Nephron (organoid): ENCODE results near the gene BPIFA1.

Source experiments
- H3K27ac Mint-ChIP-seq, 3 experiments: 2 replicates each; pipeline ENCODE4 v1.8.0; 2020; ENCODE audit warnings: mixed read lengths in 3 of 3, mild to moderate bottlenecking in 2 of 3, moderate library complexity in 1 of 3
- H3K27me3 Mint-ChIP-seq: 2 replicates; pipeline ENCODE4 v1.8.0; 2021; ENCODE audit warnings: low read depth, mild to moderate bottlenecking, moderate library complexity, mixed read lengths
- H3K36me3 Mint-ChIP-seq: 2 replicates; pipeline ENCODE4 v1.8.0; 2020; ENCODE audit warnings: low read depth, mixed read lengths
- H3K4me1 Mint-ChIP-seq: 2 replicates; pipeline ENCODE4 v1.8.0; 2020; ENCODE audit warnings: mixed read lengths
- H3K4me3 Mint-ChIP-seq, 3 experiments: 2 replicates each; pipeline ENCODE4 v1.8.0; 2020; ENCODE audit warnings: mild to moderate bottlenecking in 3 of 3, mixed read lengths in 3 of 3, moderate library complexity in 2 of 3
- H3K9me3 Mint-ChIP-seq: 2 replicates; pipeline ENCODE4 v1.8.0; 2020; ENCODE audit warnings: mixed read lengths
- CTCF ChIP-seq, 3 experiments: fragments of 200-600 bp; sonication (generic); IDR thresholded peaks; one replicate each; pipeline ENCODE4 v1.5.0; 2021; ENCODE audit warnings: antibody characterized with exemption in 3 of 3; ENCODE audit not compliant: unreplicated experiment in 3 of 3

The BPIFA1 gene

GRCh38 chr20:33275871-33276270 is 40.1 kb downstream of the BPIFA1 start:
- Mint-ChIP-seq H3K27me3 (peaks cover 35% of the 10 kb centered on the region), H3K4me1 (peaks cover 6% of the 10 kb centered on the region), H3K4me3 (no peak overlapping the region)

GRCh38 chr20:33276303-33277113 is 40.7 kb downstream of the BPIFA1 start:
- Mint-ChIP-seq H3K9me3 (no peaks in the 10 kb centered on the region), H3K4me1 (peaks cover 6% of the 10 kb centered on the region), H3K36me3 (no peaks in the 10 kb centered on the region), H3K27me3 (peaks cover 30% of the 10 kb centered on the region), H3K4me3 (no peak overlapping the region), H3K27ac (no peak overlapping the region)
- TF ChIP-seq CTCF (IDR thresholded peaks at IDR 0.05; ENCODE audit: unreplicated experiment in 3 of 3) = no peak

More at GRCh38 chr20:33275871-33276270, 40.1 kb downstream of the BPIFA1 start:
- Mint-ChIP-seq H3K9me3 (no peaks in the 10 kb centered on the region), H3K36me3 (no peaks in the 10 kb centered on the region), H3K27ac (no peak overlapping the region)
- no peak for TF ChIP-seq CTCF (IDR thresholded peaks at IDR 0.05; ENCODE audit: unreplicated experiment in 3 of 3)

GRCh38 chr20:33277471-33278441 is 42.0 kb downstream of the BPIFA1 start:
- Mint-ChIP-seq H3K4me3 (no peak overlapping the region), H3K9me3 (no peaks in the 10 kb centered on the region), H3K36me3 (no peaks in the 10 kb centered on the region), H3K27me3 (peaks cover 20% of the 10 kb centered on the region), H3K27ac (no peak overlapping the region), H3K4me1 (peaks cover 6% of the 10 kb centered on the region)
- TF ChIP-seq CTCF (IDR thresholded peaks at IDR 0.05; ENCODE audit: unreplicated experiment in 3 of 3) = no peak

- Mint-ChIP-seq H3K36me3 (no peaks in the 10 kb centered on the region), H3K9me3 (no peaks in the 10 kb centered on the region), H3K4me3 (no peak overlapping the region), H3K4me1 (peaks cover 6% of the 10 kb centered on the region), H3K27ac (no peak overlapping the region), H3K27me3 (peaks cover 18% of the 10 kb centered on the region)
- TF ChIP-seq CTCF (IDR thresholded peaks at IDR 0.05; ENCODE audit: unreplicated experiment in 3 of 3) = no peak
Measured at GRCh38 chr20:33278700-33279099, 42.9 kb downstream of the BPIFA1 start.

- Mint-ChIP-seq H3K4me3 (no peak overlapping the region), H3K9me3 (no peaks in the 10 kb centered on the region), H3K36me3 (no peaks in the 10 kb centered on the region), H3K27ac (peak overlapping the region in 1 of 3 experiments; percentile 54), H3K4me1 (peaks cover 6% of the 10 kb centered on the region), H3K27me3 (peaks cover 19% of the 10 kb centered on the region)
- no peak for TF ChIP-seq CTCF (IDR thresholded peaks at IDR 0.05; ENCODE audit: unreplicated experiment in 3 of 3)
Measured at GRCh38 chr20:33279261-33279910, 43.6 kb downstream of the BPIFA1 start.
